ENCODE results near the gene ATG16L1. TPM values are rescaled to one million over a fixed set of nuclear protein-coding genes. Genes with fewer than 3 reads are reported as not detected.

The ATG16L1 gene
- total RNA-seq, 4 donors from 2014 or later = 38.9 to 56.9 (median 40.4) TPM

GRCh38 chr2:233209117-233209532 is 42.3 kb upstream of the ATG16L1 start:
- no peak for DNase-seq (ENCODE audit: low spot score in 2 of 2)
- 66 to 71% methylated on average over 4 of the region's 4 CpGs for WGBS, 2 donors
- no peak for TF ChIP-seq POLR2A (IDR thresholded peaks at IDR 0.05)
- TF ChIP-seq CTCF (IDR thresholded peaks at IDR 0.05) = no peak
- no peak overlapping the region for H3K4me3 ChIP-seq (ENCODE audit: low read depth, poor library complexity, severe bottlenecking)
- intact Hi-C loops (cut with DNase I; ENCODE audit: low total_unique reads) = no loop called here

DNA sequence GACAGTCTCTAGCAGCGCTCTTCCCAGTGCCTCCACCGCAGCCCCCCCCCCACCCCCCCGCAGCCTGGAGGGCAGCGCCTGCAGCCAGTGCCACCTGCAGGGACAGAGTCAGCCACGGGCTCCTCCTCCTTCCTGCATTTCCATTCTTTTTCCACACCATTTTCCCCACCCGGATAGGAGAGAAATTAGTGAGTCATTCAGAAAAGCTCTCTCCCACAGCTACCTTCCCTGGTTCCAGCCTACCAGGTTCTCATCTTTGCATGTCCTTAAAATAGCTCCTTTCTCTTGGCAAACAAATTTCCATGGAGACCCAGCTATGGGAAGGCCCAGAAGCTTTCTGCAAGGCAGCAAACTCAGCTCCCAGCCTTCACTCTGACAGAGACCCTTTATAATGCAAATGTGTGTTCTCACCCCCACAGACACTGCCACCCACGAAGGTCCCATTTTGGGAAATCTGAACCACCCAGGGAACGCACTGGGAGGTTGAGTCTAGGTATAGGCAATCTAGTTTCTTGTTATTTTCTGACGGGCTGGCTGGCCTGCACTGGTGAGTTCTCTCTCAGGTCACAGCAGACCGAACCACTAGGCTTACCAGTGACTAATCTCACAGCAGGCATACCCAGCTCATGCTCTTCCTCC is 41.8 kb upstream of the ATG16L1 start:
- no peak for DNase-seq (ENCODE audit: low spot score in 2 of 2)
- intact Hi-C loops (cut with DNase I; ENCODE audit: low total_unique reads) = no loop called here
- no peak overlapping the region for H3K4me3 ChIP-seq (ENCODE audit: low read depth, poor library complexity, severe bottlenecking)
- TF ChIP-seq CTCF (IDR thresholded peaks at IDR 0.05) (no peak), POLR2A (IDR thresholded peaks at IDR 0.05) (no peak)
- WGBS, 2 donors = 34 to 39% methylated on average over 10 of the region's 10 CpGs

DNA sequence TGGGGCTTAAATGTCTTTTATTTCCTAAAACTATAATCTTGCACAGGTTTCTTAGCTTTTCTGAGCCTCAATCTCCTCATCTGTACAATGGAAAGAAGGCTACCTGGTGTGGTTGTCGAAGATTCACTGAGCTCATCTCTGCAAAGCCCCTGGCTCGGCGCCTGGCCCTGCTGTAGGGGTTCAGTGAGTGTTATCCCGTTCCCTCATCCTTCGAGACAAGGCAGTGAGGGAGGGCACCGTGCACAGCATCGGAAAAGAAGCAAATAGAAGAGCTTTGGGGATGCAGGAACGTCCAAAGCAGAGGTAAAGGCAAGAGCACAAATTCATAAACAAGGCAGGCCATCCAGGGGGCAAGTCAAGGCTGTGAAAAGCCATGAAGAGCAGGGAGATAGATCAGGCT is 41.2 kb upstream of the ATG16L1 start:
- DNase-seq (ENCODE audit: low spot score in 2 of 2) = no peak
- intact Hi-C loops (cut with DNase I; ENCODE audit: low total_unique reads) = no loop called here
- TF ChIP-seq POLR2A (IDR thresholded peaks at IDR 0.05) (no peak), CTCF (IDR thresholded peaks at IDR 0.05) (no peak)
- 85 to 90% methylated on average over 8 of the region's 8 CpGs for WGBS, 2 donors
- H3K4me3 ChIP-seq (ENCODE audit: low read depth, poor library complexity, severe bottlenecking) = no peak overlapping the region

DNA sequence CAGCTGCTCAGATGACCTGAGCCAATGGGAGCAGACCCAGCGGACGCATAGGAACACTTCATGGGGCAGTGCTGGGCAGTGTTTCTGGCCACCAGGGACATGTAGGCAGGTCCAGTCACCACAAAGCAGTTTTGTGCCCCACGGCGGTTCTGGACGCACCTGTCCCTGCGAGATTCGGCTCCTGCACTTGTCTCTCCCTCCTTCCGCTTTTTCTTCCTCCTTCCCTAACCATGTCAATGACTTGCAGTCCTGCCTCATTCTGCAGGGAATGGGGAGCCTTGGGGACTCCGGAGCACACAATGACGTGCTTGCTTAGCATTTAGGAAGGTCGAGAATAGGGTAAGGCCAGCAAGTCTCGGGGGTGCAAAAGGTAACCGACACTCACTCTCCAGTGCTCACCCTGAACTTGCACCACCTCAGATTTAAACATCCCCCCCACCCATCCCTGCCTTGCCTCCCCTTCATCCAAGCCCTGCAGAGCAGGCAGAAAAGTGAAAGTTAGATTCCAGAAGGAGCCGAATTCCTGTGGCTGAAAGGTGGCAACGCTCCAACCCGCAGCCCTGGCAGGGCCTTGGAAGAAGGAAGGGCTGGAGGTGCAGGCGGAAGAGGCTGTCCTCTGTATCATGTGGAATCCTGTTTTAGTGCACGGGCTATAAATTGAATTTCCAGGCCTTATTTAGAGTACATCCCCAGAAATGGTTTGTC is 40.5 kb upstream of the ATG16L1 start:
- peak; percentile 44 to 90 for DNase-seq (ENCODE audit: low spot score in 2 of 2)
- intact Hi-C loops (cut with DNase I; ENCODE audit: low total_unique reads) = no loop called here
- 52 to 55% methylated on average over 18 of the region's 18 CpGs for WGBS, 2 donors
- TF ChIP-seq CTCF (IDR thresholded peaks at IDR 0.05) = no peak
- no peak for TF ChIP-seq POLR2A (IDR thresholded peaks at IDR 0.05)
- no peak overlapping the region for H3K4me3 ChIP-seq (ENCODE audit: low read depth, poor library complexity, severe bottlenecking)

DNA sequence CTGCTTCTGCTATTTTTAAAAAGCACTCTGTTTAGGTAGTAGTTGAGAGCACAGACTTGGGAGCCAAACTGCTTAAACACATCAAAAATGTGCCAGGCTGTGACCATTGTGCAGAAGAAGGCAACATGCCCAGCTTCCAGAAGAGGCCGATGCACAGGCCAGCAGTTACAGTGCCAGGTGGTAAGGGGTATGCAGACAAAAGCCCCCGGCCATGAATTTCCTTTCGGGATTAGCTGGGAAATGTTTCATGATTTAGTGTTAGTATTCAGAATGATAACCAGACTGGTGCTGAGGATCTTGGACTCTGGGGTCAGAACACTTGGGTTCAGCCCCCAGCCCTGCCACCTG is 40.0 kb upstream of the ATG16L1 start:
- DNase-seq (ENCODE audit: low spot score in 2 of 2) = no peak
- TF ChIP-seq POLR2A (IDR thresholded peaks at IDR 0.05) (no peak), CTCF (IDR thresholded peaks at IDR 0.05) (no peak)
- 49 to 54% methylated on average over 3 of the region's 3 CpGs for WGBS, 2 donors
- H3K4me3 ChIP-seq (ENCODE audit: low read depth, poor library complexity, severe bottlenecking) = no peak overlapping the region
- intact Hi-C loops (cut with DNase I; ENCODE audit: low total_unique reads) = no loop called here
